HEK293 (cell line): ENCODE data around the gene PFN3.

Experiments used
- ZFP3 ChIP-seq: fragments of 450-650 bp; formaldehyde crosslinking; IDR thresholded peaks from 2 replicates; pipeline ENCODE4 v1.5.1; 2016; ENCODE audit warnings: low read depth, missing biosample characterization, missing genetic modification characterization
- ZNF274 ChIP-seq, 2 experiments: fragments of 200-500 bp in 1 of 2; fragments of 450-650 bp in 1 of 2; sonication (Bioruptor generic) in 1 of 2; formaldehyde crosslinking in 1 of 2; IDR thresholded peaks; 2 replicates each; pipeline versions ENCODE4 v1.5.1 to v1.6.1; 2014 to 2016; ENCODE audit warnings: borderline replicate concordance in 1 of 2, inconsistent platforms in 1 of 2, low read length in 1 of 2, missing biosample characterization in 1 of 2, missing genetic modification characterization in 1 of 2
- ZNF544 ChIP-seq: fragments of 450-650 bp; formaldehyde crosslinking; IDR thresholded peaks from 2 replicates; pipeline ENCODE4 v1.5.0; 2017; ENCODE audit warnings: missing biosample characterization, missing genetic modification characterization
- ZNF645 ChIP-seq: fragments of 450-650 bp; formaldehyde crosslinking; IDR thresholded peaks from 2 replicates; pipeline ENCODE4; 2016; ENCODE audit warnings: missing biosample characterization, missing genetic modification characterization
- ZNF830 ChIP-seq: fragments of 450-650 bp; IDR thresholded peaks from 2 replicates; pipeline ENCODE4 v1.5.0; 2018; ENCODE audit warnings: missing biosample characterization, missing genetic modification characterization, low read depth, mild to moderate bottlenecking, moderate library complexity
- TF ChIP-seq, protein P1 (sequence below): fragments of 450-650 bp; formaldehyde crosslinking; IDR thresholded peaks from 2 replicates; pipeline ENCODE4 v1.5.1; 2016; ENCODE audit warnings: missing biosample characterization, missing genetic modification characterization

DNA sequence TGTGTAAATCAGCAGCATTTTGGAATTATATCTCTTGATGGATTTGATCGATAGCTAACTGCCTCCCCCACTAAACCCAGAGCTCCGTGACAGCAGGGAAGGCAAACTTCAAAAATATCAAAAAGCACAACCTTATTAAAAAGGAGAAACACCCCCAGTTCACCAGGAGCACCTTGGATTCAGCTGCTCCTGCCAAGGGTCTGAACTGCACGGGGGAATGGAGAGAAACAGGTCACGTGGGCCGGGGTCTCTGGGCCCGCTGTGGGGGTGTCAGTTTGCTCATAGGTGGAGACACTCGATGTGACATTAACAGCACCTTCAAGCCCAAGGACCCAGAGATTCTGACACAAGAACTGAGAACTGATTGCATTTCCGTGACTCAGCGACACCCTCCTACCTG is 17.3 kb downstream of the PFN3 start:
- TF ChIP-seq ZFP3 (tag by site-specific recombination) (no peak), ZNF830 (tag by site-specific recombination) (no peak), ZNF544 (tag by site-specific recombination) (no peak), ZNF645 (no peak), ZNF274 (IDR thresholded peaks at IDR 0.05; ENCODE audit: low read length) (no peak), ZNF274 (tag by site-specific recombination; IDR thresholded peaks at IDR 0.05; ENCODE audit: borderline replicate concordance) (no peak)
- TF ChIP-seq, protein P1, sequence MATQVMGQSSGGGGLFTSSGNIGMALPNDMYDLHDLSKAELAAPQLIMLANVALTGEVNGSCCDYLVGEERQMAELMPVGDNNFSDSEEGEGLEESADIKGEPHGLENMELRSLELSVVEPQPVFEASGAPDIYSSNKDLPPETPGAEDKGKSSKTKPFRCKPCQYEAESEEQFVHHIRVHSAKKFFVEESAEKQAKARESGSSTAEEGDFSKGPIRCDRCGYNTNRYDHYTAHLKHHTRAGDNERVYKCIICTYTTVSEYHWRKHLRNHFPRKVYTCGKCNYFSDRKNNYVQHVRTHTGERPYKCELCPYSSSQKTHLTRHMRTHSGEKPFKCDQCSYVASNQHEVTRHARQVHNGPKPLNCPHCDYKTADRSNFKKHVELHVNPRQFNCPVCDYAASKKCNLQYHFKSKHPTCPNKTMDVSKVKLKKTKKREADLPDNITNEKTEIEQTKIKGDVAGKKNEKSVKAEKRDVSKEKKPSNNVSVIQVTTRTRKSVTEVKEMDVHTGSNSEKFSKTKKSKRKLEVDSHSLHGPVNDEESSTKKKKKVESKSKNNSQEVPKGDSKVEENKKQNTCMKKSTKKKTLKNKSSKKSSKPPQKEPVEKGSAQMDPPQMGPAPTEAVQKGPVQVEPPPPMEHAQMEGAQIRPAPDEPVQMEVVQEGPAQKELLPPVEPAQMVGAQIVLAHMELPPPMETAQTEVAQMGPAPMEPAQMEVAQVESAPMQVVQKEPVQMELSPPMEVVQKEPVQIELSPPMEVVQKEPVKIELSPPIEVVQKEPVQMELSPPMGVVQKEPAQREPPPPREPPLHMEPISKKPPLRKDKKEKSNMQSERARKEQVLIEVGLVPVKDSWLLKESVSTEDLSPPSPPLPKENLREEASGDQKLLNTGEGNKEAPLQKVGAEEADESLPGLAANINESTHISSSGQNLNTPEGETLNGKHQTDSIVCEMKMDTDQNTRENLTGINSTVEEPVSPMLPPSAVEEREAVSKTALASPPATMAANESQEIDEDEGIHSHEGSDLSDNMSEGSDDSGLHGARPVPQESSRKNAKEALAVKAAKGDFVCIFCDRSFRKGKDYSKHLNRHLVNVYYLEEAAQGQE (tag by site-specific recombination): no peak
